HG03460 (cell line): ENCODE results near the gene PTGDR2.
"Not testable (repeated sequence)": the region's sequence is repeated elsewhere in the genome, so short reads cannot be mapped to it uniquely, and the experiment has no call there.

Experiments used
- ATAC-seq: cut with Tn5 transposase; IDR thresholded peaks from one replicate; pipeline ENCODE4 v1.9.1; 2021; ENCODE audit not compliant: unreplicated experiment

The PTGDR2 gene

DNA sequence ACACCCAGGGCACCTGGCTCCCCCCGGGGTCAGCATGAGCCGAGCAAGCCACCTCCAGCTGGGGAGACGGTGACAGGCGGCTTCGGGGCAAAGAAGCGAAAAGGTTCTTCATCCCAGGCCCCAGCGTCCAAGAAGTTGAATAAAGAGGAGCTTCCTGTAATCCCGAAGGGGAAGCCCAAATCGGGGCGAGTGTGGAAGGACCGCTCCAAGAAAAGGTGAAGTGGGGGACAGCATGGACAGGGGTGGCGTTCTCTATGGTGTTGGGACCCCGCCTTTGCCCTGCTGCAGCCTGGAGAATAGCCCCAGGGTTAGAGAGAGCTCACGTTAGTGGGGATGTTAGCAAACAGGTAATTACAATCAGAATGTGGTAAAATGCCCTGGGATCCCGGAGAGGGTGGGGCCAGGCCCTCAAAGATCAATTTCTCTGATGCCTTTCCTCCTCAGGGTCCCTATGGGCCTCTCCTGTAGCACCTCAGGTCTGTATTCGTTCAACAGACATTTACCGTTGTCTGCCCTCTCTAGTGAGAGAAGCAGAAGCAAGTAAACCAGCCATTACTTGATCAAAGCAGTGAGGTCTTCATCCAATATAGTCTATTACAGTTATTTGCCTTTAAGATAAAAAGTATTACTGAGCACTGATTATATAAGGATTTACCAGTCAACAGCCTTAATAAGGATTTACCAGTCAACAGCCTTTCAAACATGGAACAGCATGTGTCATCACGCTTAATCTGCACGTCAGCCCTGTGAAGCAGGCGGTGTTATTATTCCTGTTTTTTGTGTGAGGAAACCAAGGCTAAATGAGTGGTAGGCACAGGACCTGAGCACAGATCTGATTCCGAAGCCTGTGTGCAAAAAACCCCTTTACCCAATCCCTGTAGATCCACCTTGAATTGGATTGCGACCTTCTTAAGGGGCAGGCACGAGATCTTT lies 12.8 kb downstream of the PTGDR2 start:
- no peak for ATAC-seq

DNA sequence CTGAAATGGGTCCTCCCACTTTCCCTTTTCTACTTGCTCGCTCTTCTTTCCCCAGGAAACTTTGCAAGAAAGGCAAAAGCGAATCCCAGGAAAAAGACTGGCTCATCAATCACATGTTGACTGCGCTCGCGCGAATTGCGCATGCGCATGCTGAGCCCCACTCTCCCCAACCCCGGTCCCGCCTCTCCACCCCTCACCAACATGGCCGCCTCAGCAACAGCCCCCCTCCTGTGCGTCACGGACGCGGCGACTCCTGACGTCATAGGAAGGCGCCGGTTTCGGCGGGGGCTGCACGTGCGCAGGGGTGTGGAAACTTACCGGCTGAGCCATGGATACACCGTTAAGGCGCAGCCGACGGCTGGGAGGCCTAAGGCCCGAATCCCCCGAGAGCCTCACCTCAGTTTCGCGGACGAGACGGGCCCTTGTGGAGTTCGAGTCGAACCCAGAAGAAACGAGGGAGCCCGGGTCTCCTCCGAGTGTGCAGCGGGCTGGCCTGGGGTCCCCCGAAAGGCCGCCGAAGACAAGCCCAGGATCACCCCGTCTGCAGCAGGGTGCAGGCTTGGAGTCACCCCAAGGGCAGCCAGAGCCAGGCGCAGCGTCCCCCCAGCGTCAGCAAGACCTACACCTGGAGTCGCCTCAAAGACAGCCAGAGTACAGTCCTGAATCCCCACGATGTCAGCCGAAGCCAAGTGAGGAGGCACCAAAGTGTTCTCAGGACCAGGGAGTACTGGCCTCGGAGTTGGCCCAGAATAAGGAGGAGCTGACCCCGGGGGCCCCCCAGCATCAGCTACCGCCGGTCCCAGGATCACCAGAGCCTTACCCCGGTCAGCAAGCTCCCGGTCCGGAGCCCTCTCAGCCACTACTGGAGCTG lies 13.7 kb downstream of the PTGDR2 start, which contains the start of gene CCDC86:
CCDC86 (plus strand) TSS at position 317 of the 871 bp plus-strand sequence; CDS start at position 329, 12 bp downstream.
- peak; percentile 71 for ATAC-seq

DNA sequence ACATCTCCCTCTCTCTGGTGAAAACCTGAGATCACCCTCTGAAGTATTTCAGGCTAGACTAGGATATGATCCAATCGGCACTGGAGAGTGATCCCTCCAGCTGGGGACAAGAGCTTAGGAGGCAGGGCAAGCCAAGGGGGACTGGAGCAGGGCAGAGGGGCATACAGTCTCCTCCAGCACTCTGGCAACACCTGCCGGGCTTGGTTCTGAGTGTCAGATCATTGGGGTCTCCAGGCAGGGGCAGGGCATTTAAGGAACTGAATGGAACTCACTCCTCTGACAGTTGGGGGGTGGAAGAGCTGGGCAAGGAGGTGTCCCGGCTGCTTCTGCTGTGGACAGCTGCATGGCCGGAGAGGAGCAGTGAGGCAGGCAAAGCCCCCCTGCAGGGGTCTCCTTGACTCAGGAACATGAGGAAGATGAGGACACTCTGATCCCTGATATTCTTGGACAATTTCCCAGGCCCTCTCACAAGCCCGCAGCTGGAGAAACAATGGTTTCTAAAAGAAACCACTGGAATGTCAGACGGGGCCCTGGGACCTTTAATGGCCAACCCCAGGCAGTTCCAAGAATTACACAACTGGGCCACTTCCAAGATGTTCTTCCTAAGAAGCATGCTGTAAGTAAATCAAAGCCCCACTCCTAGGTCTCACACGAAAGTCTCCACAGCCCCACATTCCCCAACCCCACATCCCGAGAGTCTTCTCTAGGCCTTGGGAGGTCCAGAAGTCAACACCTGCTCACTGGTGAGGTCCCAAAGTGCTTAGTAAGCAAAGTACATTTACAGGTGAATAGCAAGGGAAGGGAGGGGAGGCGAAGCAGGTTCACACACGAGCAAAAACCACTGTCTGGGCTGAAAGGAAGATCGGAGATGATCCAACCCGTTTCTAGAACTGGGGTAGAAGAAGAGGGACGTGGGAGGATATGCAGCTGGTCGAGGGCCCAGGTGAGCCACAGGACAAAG lies 15.0 kb downstream of the PTGDR2 start:
- no peak for ATAC-seq

DNA sequence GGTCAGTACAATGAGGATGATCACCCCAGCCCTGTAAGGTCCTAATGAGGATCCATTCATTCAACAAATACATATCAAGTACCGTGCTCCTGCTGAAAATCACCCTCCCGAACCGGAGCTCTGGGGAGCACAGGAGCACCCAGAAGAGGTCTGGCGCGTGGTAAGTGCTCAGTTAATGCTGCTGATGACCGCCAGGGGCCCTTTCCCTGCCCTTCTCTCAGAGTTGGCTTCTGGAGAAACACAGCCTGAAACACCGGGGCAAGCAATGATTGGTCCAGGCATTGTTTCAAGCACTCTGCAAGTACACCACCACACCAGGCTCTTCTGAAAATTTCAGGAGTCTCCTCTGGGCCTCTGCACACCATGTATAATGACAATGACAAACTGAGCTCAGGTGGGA lies 17.6 kb downstream of the PTGDR2 start:
- no peak for ATAC-seq

DNA sequence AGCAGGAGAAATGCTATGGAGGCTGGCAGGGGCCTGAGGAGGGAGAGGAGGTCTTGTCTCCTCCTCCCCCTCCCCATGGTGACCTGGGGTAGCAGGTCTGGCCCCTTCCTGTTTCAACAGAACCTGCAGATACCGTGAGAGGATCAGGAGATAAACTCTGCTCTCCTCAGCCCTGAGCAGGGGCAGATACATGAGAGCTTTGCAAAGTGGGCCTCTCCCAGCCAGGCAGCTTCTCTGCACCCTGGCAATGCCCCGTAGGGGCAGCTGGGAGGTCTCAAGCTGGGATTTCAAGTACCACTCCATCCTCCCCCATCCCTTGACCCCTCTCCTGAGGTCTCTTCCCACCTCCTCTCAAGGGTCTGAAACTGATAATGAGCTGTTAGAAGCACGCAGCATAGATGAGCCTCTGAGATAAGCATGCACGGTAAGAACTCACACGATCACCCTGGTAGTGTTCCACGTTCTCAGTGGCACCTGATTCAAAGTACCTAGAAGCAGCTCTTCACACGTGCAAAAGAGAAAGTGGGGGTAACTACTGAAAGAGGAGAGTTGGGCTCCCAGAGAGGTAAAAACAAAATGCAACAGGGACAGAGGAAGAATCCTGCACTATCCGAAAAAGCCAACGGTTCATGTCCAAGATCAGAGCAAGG lies 18.8 kb downstream of the PTGDR2 start:
- no peak for ATAC-seq

DNA sequence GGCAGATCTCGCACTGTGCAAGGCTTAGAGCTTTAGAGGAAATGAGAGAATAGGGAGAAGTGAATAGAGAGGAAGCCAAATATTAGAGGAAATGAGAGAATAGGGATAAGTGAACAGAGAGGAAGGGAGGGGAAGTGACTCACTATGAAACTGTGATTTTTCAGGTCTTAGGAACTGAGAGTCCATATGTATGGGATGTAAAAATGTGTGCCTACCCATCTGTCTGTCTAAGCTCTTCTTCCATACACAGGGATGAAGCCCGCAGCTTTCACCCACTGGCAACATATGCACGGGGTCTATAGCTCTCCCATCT lies 20.3 kb downstream of the PTGDR2 start:
- no peak for ATAC-seq

DNA sequence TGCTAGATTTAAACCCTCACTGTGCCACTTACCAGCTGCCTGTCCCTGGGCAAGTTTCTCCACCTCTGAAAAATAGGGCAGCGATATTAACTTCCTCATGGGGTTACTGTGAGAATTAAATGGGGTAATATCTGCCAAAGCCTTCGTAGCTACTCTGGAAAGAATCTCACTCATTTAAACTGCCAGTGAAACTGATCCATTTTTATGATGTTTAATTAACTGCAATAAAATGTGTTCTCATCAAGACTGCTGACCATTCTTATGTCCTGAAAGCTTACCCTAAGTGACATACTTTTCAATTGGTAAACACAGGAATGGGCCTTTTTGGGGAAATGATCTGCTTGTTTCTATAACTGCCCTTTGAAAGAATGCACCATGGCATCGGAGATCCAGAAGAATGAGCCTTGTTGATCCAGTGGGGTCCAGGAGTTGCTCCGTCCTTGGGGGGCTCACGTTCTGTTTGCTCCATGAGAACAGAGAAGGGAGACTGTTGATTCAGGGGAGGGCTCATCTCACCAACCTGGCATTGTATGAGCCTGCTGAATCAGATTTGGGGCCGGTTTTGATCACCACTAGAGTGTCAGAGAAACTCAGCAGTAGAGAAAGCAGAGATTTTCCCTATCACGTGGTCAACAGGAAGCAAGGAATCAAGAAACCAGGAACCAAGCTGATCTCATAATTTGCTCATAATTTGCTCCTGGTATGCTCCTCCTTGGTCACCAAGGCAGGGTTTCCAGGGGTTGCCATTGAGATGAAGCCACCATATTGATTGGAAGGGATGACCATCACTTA lies 20.8 kb downstream of the PTGDR2 start:
- no peak for ATAC-seq

DNA sequence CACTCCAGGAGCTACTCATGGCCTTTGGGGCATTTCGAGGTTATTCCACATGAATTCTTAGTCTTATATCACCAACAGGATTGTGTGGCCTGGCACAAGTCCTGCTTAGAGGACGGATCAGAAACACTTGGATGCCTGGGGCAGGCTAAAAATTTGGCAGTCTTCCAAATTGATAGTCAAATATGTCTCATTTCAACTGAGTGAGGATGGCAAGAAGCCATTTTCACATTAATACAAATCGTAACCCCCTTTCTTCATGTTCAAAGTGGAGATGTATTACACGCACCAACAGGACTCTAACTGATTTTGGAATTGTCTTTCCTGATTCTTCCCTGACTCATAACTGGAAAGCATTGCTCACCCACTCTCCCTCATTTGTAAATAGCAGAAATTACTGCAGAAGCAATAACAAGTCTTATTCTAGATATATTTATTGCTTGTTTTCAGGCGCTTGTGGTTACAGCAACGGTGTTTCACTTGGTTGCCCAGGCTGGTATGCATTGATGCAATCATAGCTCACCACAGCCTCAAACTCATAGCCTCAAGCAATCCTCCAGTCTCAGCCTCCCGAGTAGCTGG lies 24.2 kb downstream of the PTGDR2 start:
- ATAC-seq, result no peak

DNA sequence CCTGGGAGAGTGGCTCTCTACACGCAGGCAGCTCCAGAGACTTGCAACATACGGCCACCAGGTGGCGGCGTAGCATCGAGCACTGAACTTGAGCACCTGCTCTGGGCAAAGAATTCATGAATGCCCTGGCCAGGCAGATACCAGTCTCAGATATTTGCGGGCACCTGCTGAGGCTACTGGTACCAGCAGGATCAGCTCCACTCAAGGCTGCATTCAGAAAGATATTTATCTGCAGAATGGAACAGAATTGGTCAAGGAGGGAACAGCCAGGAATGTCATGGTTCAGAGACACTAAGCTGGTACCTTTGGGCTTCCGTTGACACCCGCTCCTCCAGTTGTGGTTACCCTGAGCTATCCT lies 24.6 kb downstream of the PTGDR2 start:
- ATAC-seq, result peak; percentile 70

DNA sequence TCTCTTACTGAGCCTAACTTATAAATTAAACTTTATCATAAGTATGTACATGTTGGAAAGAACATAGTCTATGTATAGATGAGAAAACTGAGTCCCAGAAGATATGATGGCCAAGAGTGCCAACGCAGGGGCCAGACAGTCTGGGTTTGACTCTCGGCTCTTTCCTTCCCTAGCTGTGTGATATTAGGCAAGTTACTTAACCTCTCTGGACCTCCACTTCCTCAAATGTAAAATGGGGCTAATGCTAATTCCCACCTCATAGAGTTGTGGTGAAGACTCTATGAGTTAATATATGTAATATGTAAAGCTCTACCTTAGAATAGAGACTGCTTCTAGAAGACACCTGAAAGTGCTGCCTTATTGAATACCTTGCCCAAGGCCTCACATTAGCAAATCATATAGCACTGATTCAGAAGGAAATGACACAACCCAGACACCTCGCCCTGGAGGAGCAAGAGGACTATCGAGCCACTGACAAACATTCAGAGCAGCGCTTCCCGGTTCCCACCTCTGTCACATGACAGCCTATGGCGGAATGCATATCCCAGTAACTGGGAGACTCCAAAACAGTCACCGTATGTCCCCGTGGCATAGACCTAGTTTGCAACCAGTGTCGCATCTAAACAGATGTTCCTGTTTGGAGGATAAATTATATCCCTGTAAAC lies 25.1 kb downstream of the PTGDR2 start:
- no peak for ATAC-seq

DNA sequence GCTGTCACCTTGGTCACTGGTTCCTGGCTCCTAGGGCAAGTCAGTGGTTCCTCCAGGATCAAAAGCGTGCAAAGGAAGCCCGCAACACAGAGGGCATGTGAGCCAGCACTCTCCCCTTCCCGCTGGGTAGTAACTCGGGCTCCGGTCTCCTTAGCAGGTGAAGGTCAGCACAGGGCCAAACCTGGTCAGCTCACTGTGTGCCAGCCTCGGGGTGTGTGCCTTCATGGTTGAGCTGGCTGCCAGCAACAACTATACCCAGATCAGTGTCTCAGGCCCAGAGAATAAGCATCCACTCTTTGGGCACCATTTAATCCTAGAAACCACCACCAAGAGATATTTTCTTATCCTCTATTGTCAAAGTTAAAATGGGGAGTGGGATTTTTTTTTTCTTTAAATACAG lies 30.0 kb downstream of the PTGDR2 start:
- no peak for ATAC-seq

DNA sequence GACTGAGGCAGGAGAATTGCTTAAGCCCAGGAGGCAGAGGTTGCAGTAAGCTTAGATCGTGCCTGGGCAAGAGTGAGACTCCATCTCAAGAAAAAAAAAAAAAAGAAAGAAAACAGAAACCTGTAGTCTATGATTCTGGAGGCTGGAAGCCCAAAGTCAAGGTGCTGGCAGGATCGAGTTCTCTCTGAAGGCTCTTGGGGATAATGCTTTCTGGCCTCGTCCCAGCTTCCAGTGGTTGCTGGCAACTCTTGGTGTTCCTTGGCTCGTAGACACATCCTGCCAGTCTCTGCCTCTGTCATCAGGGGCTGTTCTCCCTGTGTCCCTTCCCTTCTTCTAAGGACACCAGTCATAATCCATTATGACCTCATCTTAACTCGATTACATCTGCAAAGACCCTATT lies 30.6 kb downstream of the PTGDR2 start:
- no peak for ATAC-seq

DNA sequence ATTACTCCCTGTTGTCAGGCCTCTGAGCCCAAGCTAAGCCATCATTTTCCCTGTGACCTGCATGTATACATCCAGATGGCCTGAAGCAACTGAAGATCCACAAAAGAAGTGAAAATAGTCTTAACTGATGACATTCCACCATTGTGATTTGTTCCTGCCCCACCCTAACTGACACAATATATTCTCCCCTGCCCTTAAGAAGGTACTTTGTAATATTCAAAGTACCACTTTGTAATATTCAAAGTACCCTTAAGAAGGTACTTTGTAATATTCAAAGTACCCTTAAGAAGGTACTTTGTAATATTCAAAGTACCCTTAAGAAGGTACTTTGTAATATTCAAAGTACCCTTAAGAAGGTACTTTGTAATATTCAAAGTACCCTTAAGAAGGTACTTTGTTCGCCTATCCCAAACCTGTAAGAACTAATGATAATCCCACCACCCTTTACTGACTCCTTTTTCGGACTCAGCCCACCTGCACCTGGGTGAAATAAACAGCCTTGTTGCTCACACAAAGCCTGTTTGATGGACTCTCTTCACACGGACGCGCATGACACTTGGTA lies 31.9 kb downstream of the PTGDR2 start:
- not testable (repeated sequence) for ATAC-seq

DNA sequence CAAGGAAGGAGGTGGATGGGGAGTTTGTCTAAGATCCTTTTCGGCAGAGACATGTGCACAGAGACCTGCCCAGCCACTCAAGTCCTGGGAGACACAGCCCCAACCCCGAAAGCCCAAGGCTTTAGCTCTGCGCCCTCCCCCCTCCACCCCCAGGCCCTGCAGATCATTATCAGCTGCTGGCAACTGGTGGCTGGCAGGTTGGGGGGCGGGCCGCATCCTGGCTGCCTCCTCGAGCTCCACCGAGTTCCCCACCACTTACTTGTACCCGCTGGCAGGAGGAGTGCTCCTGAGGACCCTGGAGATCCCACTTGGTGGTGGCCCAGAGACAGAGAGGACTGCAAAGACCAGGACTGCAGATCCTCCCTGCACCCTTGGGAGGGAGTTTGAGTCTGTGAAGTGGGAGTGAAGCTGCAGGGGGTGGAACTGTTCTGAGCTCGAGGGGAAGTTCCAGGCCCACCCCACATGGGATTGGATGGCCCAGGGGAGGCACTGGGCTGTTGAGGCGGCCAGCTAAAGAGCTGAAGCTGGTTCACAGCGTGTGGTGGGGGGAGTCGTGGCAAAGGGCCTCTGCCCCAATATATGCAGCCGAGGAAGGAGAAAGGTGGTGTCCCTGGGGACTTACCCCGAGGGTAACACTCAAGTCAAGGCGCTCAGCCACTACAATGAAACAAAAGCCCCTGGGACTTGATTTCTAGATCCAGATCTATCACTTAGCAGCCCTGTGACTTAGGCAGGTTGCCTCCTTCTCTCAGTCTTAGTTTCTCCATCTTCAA lies 33.7 kb downstream of the PTGDR2 start:
- ATAC-seq, result no peak

DNA sequence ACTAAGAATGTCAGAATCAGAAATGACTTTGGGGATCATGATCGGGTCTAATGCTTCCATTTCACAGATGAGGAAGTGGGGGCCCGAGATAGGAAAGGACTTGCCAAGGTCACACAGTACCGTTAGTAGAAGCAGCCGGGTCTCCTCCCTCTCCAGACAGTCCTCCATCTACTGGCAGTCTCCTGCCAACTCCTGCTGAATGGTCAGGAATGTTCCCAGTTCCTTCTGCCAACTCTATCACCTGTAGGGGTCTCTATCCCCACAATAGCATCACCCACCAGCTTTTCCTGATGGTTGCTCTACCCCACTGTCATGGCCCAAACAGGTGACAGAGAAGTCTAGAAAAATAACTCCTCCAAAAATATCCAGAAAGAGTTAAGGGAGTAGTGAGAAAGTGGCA lies 37.7 kb downstream of the PTGDR2 start:
- no peak for ATAC-seq

DNA sequence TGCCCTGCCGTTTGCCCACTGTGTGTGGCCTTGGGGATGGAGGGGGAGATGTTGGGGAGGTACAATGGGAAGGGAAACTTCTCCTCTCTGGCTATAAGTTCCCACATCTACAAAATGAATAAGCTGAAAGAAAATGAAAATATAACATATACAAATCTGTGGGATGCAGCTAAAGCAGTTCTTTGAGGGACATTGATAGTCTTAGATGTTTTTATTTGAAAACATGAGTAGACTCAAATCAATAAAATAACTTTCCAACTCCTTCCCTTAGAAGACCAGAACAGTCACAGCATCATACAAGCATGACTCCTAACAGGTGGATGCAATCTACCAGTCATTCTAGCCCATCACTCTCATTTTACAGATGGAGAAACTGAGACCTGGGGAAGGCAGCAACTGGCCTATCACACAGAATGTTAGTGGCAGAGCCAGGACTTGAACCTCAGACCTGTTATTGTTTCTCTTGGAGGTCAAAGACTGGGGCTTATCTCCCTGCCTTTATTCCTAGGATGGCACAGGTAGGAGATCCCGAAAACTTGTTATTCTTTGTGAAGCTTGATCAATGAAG lies 39.1 kb downstream of the PTGDR2 start:
- ATAC-seq, result no peak

DNA sequence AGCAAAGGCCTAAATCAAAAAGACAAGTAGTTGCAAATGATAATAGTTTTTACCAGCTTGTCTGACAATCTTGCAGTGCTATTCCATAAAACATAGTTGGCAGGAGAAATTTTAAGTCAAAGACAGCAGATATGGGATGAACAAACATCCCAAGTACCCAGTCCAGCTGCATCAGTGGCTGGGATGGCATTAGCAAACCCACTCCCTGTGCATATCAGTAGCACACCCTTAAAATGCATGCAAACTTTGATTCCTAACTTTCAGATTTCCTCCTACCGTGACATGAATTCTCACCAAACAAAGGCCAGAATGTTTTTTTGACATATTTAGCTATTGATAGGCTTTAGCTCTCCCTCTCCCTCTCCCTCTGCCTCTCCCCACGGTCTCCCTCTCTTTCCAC lies 41.6 kb downstream of the PTGDR2 start:
- ATAC-seq, result no peak
